SU-DHL-6 (cell line): ENCODE data around the gene IL4I1.

ENCODE experiments used
- EZH2phosphoT487 ChIP-seq: fragments of 200-600 bp; sonication (generic), shearing (Covaris generic); conservative IDR thresholded peaks from 2 replicates; pipeline ENCODE4 v1.6.1; 2018; ENCODE audit warnings: mild to moderate bottlenecking, antibody characterized with exemption, low read length, moderate library complexity, mixed read lengths
- TF ChIP-seq, protein P1 (sequence below): fragments of 200-600 bp; sonication (generic); IDR thresholded peaks from one replicate; pipeline ENCODE4 v1.5.1; 2017; ENCODE audit warnings: antibody characterized with exemption, mild to moderate bottlenecking, low read length, moderate library complexity; ENCODE audit not compliant: insufficient read depth, poor library complexity, severe bottlenecking

DNA sequence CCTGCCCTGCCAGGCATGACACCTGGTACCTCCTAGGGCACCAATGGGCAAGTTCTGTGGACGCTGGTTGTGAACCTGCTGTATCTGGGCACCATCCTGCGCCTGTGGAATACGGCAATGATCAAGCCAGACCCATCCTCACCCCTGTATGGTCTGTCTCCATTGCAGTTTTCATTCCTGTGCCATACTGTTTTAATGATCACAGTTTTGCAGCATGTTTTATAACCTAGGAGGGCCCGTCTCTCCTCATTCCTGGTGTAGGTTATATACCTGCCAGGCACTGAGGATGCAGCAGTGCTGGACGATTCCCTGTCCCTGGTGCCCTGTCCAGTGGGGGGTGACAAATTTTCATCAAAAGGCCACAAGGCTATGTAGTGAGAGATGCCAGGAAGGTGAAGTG is 13.6 kb downstream of the IL4I1 start:
- TF ChIP-seq, protein P1, sequence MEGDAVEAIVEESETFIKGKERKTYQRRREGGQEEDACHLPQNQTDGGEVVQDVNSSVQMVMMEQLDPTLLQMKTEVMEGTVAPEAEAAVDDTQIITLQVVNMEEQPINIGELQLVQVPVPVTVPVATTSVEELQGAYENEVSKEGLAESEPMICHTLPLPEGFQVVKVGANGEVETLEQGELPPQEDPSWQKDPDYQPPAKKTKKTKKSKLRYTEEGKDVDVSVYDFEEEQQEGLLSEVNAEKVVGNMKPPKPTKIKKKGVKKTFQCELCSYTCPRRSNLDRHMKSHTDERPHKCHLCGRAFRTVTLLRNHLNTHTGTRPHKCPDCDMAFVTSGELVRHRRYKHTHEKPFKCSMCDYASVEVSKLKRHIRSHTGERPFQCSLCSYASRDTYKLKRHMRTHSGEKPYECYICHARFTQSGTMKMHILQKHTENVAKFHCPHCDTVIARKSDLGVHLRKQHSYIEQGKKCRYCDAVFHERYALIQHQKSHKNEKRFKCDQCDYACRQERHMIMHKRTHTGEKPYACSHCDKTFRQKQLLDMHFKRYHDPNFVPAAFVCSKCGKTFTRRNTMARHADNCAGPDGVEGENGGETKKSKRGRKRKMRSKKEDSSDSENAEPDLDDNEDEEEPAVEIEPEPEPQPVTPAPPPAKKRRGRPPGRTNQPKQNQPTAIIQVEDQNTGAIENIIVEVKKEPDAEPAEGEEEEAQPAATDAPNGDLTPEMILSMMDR = no peak
- no peak for TF ChIP-seq EZH2phosphoT487
